Limb (tissue), 2 donors: ENCODE results near the gene C2CD3.

Experiments
- DNase-seq, 2 donors: peaks; one replicate each; pipeline ENCODE4 v3.0.0-alpha.2; 2016; ENCODE audit errors: extremely low spot score in 2 of 2

Gene C2CD3

GRCh38 chr11:73981051-73981805 lies 189.6 kb downstream of the C2CD3 start:
- no peak for DNase-seq

- no peak for DNase-seq
Measured at GRCh38 chr11:73980001-73980961, 190.5 kb downstream of the C2CD3 start.

DNA sequence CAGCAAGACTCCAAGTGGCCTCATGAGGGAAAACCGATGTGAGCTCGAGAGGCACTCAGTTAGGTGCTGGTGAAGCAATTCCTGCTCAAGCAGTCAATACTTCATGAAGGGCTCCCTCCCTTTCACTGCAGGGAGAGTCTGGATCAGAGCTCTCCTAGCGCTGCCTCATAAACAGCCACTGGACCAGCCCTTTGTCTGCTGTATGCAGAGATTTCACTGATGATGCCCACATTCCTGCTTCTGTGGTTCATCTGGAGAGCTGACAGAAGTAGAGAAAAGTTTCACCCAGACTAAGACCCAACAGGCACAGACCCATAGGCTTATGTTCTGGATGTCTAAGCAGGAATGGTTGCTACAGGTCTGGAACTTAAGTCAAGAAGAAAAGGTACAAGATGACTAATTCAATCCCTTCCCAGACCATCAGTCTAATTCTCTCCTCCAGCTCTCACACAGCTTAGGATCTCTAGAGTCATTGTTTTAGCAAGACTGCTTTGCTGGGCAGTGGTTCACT lies 192.2 kb downstream of the C2CD3 start:
- DNase-seq = no peak

GRCh38 chr11:73977856-73978519 lies 192.8 kb downstream of the C2CD3 start:
- no peak for DNase-seq

GRCh38 chr11:73976451-73977151 lies 194.2 kb downstream of the C2CD3 start:
- DNase-seq = no peak

DNA sequence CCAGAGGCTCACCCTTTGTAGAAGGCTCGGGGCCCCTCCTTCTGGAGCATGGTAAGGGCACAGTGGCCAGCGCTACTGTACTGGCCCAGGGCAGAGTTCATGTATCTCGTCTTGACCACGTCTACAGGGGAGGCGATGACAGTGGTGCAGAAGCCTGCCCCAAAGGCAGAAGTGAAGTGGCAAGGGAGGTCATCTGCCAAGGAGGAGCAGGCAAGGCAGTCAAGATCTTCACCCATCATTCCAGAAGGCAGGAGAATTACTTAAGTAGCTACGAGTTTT lies 195.4 kb downstream of the C2CD3 start:
- no peak for DNase-seq

GRCh38 chr11:73974604-73975478 lies 196.0 kb downstream of the C2CD3 start:
- DNase-seq = no peak

- no peak for DNase-seq
Measured at GRCh38 chr11:73972620-73973449, 198.0 kb downstream of the C2CD3 start.

GRCh38 chr11:73972187-73972586 lies 198.6 kb downstream of the C2CD3 start:
- DNase-seq = no peak

GRCh38 chr11:73971175-73971719 lies 199.6 kb downstream of the C2CD3 start:
- no peak for DNase-seq

GRCh38 chr11:73969991-73970800 lies 200.6 kb downstream of the C2CD3 start:
- no peak for DNase-seq

DNA sequence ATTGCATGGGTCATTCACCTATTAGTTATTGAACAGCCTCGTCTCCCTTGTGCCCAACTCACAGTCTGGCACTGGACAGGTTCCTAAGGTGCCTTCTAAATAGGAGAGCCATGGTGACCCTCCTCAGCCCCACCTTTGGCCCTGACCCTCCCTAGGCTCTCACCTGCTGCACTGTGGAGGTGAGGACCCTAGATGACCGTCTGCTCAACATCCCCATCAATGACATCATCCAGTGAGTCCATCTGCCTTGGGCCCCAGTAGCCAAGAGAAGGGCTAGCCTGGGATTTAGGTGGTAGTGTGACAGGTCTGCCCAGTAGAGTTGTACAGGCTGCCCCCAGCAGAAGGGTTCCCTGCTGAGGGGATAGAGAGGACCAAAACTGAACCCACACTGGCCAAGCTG lies 201.7 kb downstream of the C2CD3 start:
- DNase-seq = no peak

GRCh38 chr11:73968356-73968966 lies 202.3 kb downstream of the C2CD3 start:
- no peak for DNase-seq

DNA sequence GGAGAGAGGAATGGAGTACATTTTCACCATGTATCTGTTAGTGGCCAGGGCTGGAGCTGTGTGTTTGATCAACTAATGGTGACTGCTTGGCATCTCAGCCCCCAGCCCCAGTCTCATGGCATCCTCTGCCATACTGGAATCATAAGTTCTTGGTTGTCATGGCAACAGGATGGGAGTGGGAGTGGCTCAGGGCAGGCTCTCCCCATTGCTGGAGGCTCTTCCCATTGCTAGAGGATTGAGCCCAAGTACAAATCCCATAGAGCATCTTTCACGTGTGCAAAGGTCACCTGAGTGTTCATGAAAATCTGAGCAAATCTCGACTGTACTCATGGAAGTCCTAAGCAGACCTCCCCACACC lies 205.1 kb downstream of the C2CD3 start:
- DNase-seq = no peak

DNA sequence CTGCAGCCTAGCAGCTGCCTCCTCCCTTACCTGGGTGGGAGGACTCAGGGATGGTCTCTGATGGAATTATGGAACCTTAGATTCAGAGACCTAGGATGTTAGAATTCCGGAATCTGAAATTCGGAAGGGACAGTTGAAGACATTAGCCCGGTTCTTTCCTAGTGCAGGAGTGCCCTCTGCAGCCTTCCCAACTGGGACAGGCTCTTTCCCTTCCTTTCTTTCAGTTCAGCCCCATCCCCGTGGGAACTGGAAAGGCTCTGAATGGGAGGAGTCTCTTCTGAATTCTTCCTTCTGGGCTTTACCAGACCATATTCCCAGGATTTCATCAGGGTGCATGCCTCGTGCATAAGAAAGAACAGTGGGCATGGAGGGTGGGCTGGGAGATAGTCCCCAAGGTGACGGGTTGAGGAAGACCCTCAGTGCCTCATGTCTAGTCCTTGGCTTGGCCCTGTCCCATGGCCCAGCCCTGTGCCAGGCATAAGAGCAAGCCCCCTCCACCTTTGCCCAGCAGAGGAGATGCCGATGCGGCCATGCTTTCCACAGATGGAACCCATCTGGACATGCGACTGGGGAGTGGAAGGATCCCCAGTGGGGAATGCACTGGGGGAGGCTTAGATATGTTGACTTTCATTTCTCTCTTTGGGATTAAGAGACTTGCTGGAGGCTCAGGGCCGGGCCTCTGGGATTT lies 205.6 kb downstream of the C2CD3 start:
- no peak for DNase-seq

DNA sequence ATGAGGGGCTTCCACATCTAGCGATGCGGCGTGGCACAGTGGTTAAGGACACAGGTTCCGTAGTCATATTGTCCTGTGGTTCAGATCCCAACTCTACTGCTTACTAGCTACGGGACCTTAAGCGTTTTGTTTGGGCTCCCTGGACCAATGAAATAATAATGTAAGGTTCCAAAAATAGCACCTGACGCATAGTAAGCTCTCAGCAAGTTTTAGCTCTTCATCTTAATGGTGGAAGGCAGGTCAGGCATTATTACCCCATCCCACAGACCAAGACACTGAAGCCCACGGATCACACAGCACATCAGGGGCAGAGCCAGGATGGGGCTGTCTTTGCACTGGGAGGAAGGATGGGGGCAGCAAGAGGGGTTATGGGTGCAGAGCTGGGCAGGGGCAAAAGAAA lies 206.9 kb downstream of the C2CD3 start:
- DNase-seq = no peak
